ENCODE data around the gene STX16. TPM values are rescaled to one million over a fixed set of nuclear protein-coding genes. Genes with fewer than 3 reads are reported as not detected.
A peak's percentile ranks its signal among the peaks of the same experiment; 100 is the strongest.

Gene STX16
- total RNA-seq, 2 experiments from 2014 or later: 101 to 110 TPM

GRCh38 chr20:58669287-58670006, 18.4 kb downstream of the STX16 start:
- H3K36me3 Mint-ChIP-seq (ENCODE audit: low read depth): peaks cover 43% of the 10 kb centered on the region
- CTCF ChIA-PET: interaction anchor here (0.8 to 1.2 kb wide), 2 partner anchors 13 to 18 kb away, joined by 3 to 4 read pairs; no protein-coding TSS in a partner anchor

DNA sequence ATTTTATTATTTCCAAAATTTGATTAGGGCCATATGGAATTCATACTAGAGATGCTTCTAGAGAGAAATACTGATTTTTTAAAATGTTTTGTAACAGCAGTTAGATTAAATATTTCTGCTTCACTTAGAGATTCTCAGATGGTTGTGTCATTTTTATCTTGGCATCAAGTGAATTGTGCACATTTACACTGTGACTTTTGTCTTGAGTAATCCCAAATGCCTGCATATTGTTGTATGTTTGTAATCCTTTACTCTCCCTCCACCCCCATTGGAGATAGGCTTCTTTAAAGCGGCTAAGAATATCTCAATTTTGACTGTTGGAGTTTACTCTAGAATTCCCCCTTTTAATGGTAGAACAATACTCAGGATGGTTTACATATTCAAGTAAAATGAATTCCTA, 19.0 kb downstream of the STX16 start:
- peaks cover 8% of the 10 kb centered on the region for H3K4me1 Mint-ChIP-seq

More at GRCh38 chr20:58669287-58670006, 18.4 kb downstream of the STX16 start:
- H3K9me3 Mint-ChIP-seq (ENCODE audit: low read depth): no peaks in the 10 kb centered on the region
- no peaks in the 10 kb centered on the region for H3K27me3 Mint-ChIP-seq
- no peak for DNase-seq
- POLR2A ChIA-PET: interaction anchor here (0.5 kb wide), 1 partner anchor 49 kb away, joined by 5 read pairs; no protein-coding TSS in a partner anchor
- H3K4me1 Mint-ChIP-seq: peaks cover 14% of the 10 kb centered on the region
- intact Hi-C loops (cut with DNase I, micrococcal nuclease): no loop called here
- no peak for ATAC-seq
- no peak overlapping the region for H3K4me3 Mint-ChIP-seq
- H3K27ac Mint-ChIP-seq: no peak overlapping the region

GRCh38 chr20:58670659-58671058, 19.6 kb downstream of the STX16 start:
- ATAC-seq (no peak), DNase-seq (no peak)
- intact Hi-C loops (cut with DNase I, micrococcal nuclease): no loop called here
- Mint-ChIP-seq H3K27ac (no peak overlapping the region), H3K4me3 (no peak overlapping the region), H3K27me3 (no peaks in the 10 kb centered on the region), H3K36me3 (ENCODE audit: low read depth) (peaks cover 46% of the 10 kb centered on the region), H3K9me3 (ENCODE audit: low read depth) (no peaks in the 10 kb centered on the region), H3K4me1 (peaks cover 4% of the 10 kb centered on the region)
- CTCF ChIA-PET: interaction anchor here (0.6 kb wide), 1 partner anchor 540 kb away, joined by 3 read pairs; no protein-coding TSS in a partner anchor
- POLR2A ChIA-PET: no interaction called here

More for the DNA sequence above, 19.0 kb downstream of the STX16 start:
- DNase-seq (no peak), ATAC-seq (no peak)
- Mint-ChIP-seq H3K4me3 (no peak overlapping the region), H3K9me3 (ENCODE audit: low read depth) (no peaks in the 10 kb centered on the region), H3K27me3 (no peaks in the 10 kb centered on the region), H3K27ac (no peak overlapping the region), H3K36me3 (ENCODE audit: low read depth) (peaks cover 47% of the 10 kb centered on the region)
- intact Hi-C loops (cut with DNase I, micrococcal nuclease): no loop called here
- ChIA-PET CTCF (interaction anchor here (0.8 to 1.2 kb wide), 2 partner anchors 14 to 18 kb away, joined by 3 to 4 read pairs; no protein-coding TSS in a partner anchor), POLR2A (no interaction called here)

DNA sequence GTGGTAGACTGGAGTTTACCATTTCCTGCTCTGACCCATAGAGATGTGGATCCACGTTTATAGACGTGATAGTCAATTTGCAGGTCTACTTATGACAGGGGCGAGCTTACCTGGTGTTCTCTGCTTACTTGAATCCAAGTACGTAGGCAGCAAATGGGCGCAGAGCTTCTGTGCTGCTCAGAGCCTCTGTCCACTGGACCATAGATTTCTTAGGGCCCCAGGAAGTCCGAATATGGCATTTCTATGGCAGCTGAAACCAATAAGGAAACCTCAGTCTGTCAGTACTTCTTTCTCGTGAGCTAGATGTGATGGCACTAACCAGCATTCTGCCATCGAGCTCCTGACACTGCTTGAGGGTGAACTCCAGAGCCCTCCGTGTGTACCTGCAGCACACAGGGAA, 22.0 kb downstream of the STX16 start:
- intact Hi-C loops (cut with DNase I, micrococcal nuclease): no loop called here
- Mint-ChIP-seq H3K27ac (no peak overlapping the region), H3K9me3 (ENCODE audit: low read depth) (no peaks in the 10 kb centered on the region), H3K36me3 (ENCODE audit: low read depth) (peaks cover 46% of the 10 kb centered on the region), H3K4me1 (no peaks in the 10 kb centered on the region), H3K4me3 (no peak overlapping the region), H3K27me3 (no peaks in the 10 kb centered on the region)
- ATAC-seq: no peak
- ChIA-PET POLR2A (interaction anchor here (0.5 kb wide), 1 partner anchor 88 kb away, joined by 3 read pairs; no protein-coding TSS in a partner anchor), CTCF (interaction anchor here (0.7 to 1.5 kb wide), 2 partner anchors 26 to 52 kb away, joined by 3 read pairs; no protein-coding TSS in a partner anchor)
- DNase-seq: no peak

- H3K4me1 Mint-ChIP-seq: no peaks in the 10 kb centered on the region
- ChIA-PET POLR2A (no interaction called here), CTCF (interaction anchor here (0.7 kb wide), 1 partner anchor 24 kb away, joined by 3 read pairs; the partner anchor contains the start of gene STX16)
- DNase-seq (no peak), ATAC-seq (no peak)
- H3K27me3 Mint-ChIP-seq: no peaks in the 10 kb centered on the region
- H3K27ac Mint-ChIP-seq: no peak overlapping the region
- intact Hi-C loops (cut with DNase I, micrococcal nuclease): no loop called here
- H3K4me3 Mint-ChIP-seq: no peak overlapping the region
- H3K36me3 Mint-ChIP-seq (ENCODE audit: low read depth): peaks cover 55% of the 10 kb centered on the region
- H3K9me3 Mint-ChIP-seq (ENCODE audit: low read depth): no peaks in the 10 kb centered on the region
These were observed 24.1 kb downstream of the STX16 start for GRCh38 chr20:58675146-58675584.

GRCh38 chr20:58675641-58676040, 24.6 kb downstream of the STX16 start:
- intact Hi-C loops (cut with DNase I, micrococcal nuclease): no loop called here
- peaks cover 56% of the 10 kb centered on the region for H3K36me3 Mint-ChIP-seq (ENCODE audit: low read depth)
- ChIA-PET POLR2A (no interaction called here), CTCF (interaction anchor here (0.7 to 1.7 kb wide), 2 partner anchors 8 to 25 kb away, joined by 3 to 4 read pairs; partner anchors contain the start of gene STX16)
- H3K27me3 Mint-ChIP-seq: no peaks in the 10 kb centered on the region
- H3K9me3 Mint-ChIP-seq (ENCODE audit: low read depth): no peaks in the 10 kb centered on the region
- DNase-seq: no peak
- no peak overlapping the region for H3K4me3 Mint-ChIP-seq
- ATAC-seq: no peak
- no peak overlapping the region for H3K27ac Mint-ChIP-seq
- no peaks in the 10 kb centered on the region for H3K4me1 Mint-ChIP-seq

GRCh38 chr20:58676161-58676560, 25.1 kb downstream of the STX16 start:
- H3K36me3 Mint-ChIP-seq (ENCODE audit: low read depth): peaks cover 54% of the 10 kb centered on the region
- ATAC-seq: no peak
- H3K27ac Mint-ChIP-seq: peak overlapping the region; percentile 47
- intact Hi-C loops (cut with DNase I, micrococcal nuclease): no loop called here
- ChIA-PET CTCF (interaction anchor here (1.7 kb wide), 1 partner anchor 9 kb away, joined by 4 read pairs; no protein-coding TSS in a partner anchor), POLR2A (no interaction called here)
- H3K27me3 Mint-ChIP-seq: no peaks in the 10 kb centered on the region
- H3K9me3 Mint-ChIP-seq (ENCODE audit: low read depth): no peaks in the 10 kb centered on the region
- H3K4me3 Mint-ChIP-seq: no peak overlapping the region
- H3K4me1 Mint-ChIP-seq: no peaks in the 10 kb centered on the region
- no peak for DNase-seq

DNA sequence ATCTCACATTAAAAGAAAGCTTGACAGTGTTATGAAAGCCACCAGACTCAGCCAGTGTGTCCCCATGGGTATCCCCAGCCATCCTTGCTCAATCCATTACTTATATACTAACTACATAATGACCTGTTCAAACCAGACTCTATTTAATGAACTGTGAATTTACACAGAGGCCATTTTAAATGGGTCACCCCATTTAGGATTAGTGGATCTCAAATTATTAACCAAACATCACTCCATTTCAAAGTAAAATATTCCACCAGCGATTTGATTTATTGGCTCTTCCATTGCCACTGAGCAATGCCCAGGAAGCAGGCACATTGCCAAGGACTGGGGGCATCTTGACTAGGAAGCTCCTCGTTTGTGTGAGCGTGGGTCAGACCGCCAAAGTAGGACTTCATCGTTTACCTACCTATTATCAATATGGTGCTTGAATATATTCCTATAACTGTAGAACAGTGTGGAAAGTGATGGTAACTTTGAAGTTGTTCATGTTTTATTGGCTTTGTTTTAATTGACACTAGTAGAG, 26.1 kb downstream of the STX16 start:
- no peak overlapping the region for H3K4me3 Mint-ChIP-seq
- intact Hi-C loops (cut with DNase I, micrococcal nuclease): no loop called here
- no peaks in the 10 kb centered on the region for H3K4me1 Mint-ChIP-seq
- CTCF ChIA-PET: interaction anchor here (0.8 to 1.7 kb wide), 2 partner anchors 8 to 10 kb away, joined by 3 to 4 read pairs; no protein-coding TSS in a partner anchor
- POLR2A ChIA-PET: no interaction called here
- no peaks in the 10 kb centered on the region for H3K27me3 Mint-ChIP-seq
- no peak for DNase-seq
- H3K27ac Mint-ChIP-seq: no peak overlapping the region
- peaks cover 55% of the 10 kb centered on the region for H3K36me3 Mint-ChIP-seq (ENCODE audit: low read depth)
- H3K9me3 Mint-ChIP-seq (ENCODE audit: low read depth): no peaks in the 10 kb centered on the region
- ATAC-seq: no peak

DNA sequence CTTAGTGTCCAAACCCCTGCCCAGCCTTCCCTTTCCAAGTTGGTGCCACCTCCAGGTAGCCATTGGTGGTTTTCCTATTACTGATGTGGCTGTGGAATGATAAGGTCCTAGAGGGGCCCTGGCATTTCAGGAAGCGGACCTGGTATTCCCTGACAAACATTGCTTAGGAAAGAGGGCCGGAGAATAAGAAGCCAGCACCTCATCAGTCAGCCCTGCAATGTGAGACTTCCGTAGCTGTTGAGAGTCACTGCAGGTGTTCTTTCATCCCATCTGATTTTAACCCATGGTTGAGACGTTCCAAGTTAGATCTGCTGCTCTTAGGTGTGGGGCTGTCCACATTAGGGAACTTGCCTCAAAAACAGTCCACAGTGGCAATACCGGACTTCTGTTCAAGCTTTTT, 26.7 kb downstream of the STX16 start:
- ChIA-PET CTCF (interaction anchor here (1.0 kb wide), 1 partner anchor 18 kb away, joined by 3 read pairs; no protein-coding TSS in a partner anchor), POLR2A (interaction anchor here (0.5 kb wide), 1 partner anchor 415 kb away, joined by 3 read pairs; no protein-coding TSS in a partner anchor)
- ATAC-seq (no peak), DNase-seq (no peak)
- intact Hi-C loops (cut with DNase I, micrococcal nuclease): no loop called here
- Mint-ChIP-seq H3K27me3 (no peaks in the 10 kb centered on the region), H3K4me1 (no peaks in the 10 kb centered on the region), H3K36me3 (ENCODE audit: low read depth) (peaks cover 54% of the 10 kb centered on the region), H3K27ac (no peak overlapping the region), H3K4me3 (no peak overlapping the region), H3K9me3 (ENCODE audit: low read depth) (no peaks in the 10 kb centered on the region)

- intact Hi-C loops (cut with DNase I, micrococcal nuclease): no loop called here
- H3K9me3 Mint-ChIP-seq (ENCODE audit: low read depth): no peaks in the 10 kb centered on the region
- H3K36me3 Mint-ChIP-seq (ENCODE audit: low read depth): peaks cover 45% of the 10 kb centered on the region
- CTCF ChIA-PET: no interaction called here
- H3K4me3 Mint-ChIP-seq: no peak overlapping the region
- H3K27ac Mint-ChIP-seq: no peak overlapping the region
- ATAC-seq (no peak), DNase-seq (no peak)
- H3K27me3 Mint-ChIP-seq: no peaks in the 10 kb centered on the region
- POLR2A ChIA-PET: no interaction called here
- no peaks in the 10 kb centered on the region for H3K4me1 Mint-ChIP-seq
These were observed 27.7 kb downstream of the STX16 start for GRCh38 chr20:58678806-58679205.

DNA sequence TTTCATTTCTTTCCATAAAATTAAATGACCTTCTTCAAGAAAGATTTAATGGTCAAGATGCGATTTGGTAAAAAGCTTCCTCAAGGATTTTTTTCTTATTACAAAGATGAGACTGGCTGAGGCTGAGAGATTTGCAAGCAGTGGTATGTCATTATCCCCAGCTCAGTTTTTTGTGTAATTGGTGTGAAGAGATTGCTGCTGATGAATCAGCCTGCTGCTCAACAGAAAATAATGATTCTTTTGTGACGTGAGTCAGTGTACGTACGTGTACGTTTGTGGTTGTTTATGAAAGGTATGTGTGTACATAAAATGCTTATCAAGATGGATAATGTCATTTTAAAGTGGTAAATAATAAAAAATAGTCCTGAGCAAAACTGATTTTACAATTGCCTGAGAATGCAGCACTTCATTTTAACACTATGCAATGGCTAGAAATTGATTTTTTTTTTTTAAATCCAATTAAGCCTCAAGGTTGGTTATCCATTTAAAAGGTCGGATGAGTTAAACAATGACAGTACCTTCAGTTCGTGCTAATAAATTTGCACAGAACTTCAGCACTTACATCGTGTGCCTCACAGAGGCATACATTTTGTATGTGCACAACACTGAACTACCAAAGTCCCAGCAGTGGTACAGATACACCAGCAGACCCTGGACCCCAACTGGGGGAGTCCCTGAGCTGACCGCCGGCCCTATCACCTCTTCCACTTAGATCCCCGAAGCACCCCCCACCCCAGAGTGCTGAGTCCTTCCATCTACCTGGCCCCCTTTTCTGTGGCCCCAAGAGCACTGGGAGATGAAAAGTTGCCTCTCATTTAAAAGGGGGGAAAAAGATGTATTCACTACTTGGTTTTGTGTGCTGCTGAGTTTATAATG, 31.8 kb downstream of the STX16 start:
- no peaks in the 10 kb centered on the region for H3K27me3 Mint-ChIP-seq
- no peak overlapping the region for H3K4me3 Mint-ChIP-seq
- no peaks in the 10 kb centered on the region for H3K4me1 Mint-ChIP-seq
- DNase-seq (no peak), ATAC-seq (no peak)
- H3K36me3 Mint-ChIP-seq (ENCODE audit: low read depth): peaks cover 20% of the 10 kb centered on the region
- H3K9me3 Mint-ChIP-seq (ENCODE audit: low read depth): no peaks in the 10 kb centered on the region
- CTCF ChIA-PET: interaction anchor here (0.5 kb wide), 1 partner anchor 35 kb away, joined by 4 read pairs; no protein-coding TSS in a partner anchor
- H3K27ac Mint-ChIP-seq: no peak overlapping the region
- POLR2A ChIA-PET: interaction anchor here (0.6 kb wide), 1 partner anchor 8 kb away, joined by 3 read pairs; no protein-coding TSS in a partner anchor
- intact Hi-C loops (cut with DNase I, micrococcal nuclease): no loop called here

Measured in activated CD4-positive, alpha-beta T cell treated with anti-CD3 and anti-CD28 coated beads for 36 hours (primary cell).